ENCODE data around the gene ST6GAL1.
"Not testable (repeated sequence)": the region's sequence is repeated elsewhere in the genome, so short reads cannot be mapped to it uniquely, and the experiment has no call there.

The ST6GAL1 gene

GRCh38 chr3:187000711-187001151, 70.4 kb downstream of the ST6GAL1 start:
- Histone ChIP-seq H3K27ac (ENCODE audit: low read length) (no peak overlapping the region), H3K36me3 (ENCODE audit: control insufficient read depth in 1 of 2, insufficient read depth in 2 of 2, low read length in 2 of 2) (no peaks in the 10 kb centered on the region), H3K4me1 (ENCODE audit: control insufficient read depth in 1 of 2, insufficient read depth in 2 of 2, low read length in 2 of 2) (peaks cover 0 to 2% of the 10 kb centered on the region in 2 donors), H3K9me3 (ENCODE audit: control insufficient read depth in 1 of 2, low read length in 2 of 2) (no peaks in the 10 kb centered on the region), H3K27me3 (ENCODE audit: low read depth, low read length) (no peaks in the 10 kb centered on the region), H3K4me3 (ENCODE audit: low read depth in 1 of 2, low read length in 2 of 2) (no peak overlapping the region)

DNA sequence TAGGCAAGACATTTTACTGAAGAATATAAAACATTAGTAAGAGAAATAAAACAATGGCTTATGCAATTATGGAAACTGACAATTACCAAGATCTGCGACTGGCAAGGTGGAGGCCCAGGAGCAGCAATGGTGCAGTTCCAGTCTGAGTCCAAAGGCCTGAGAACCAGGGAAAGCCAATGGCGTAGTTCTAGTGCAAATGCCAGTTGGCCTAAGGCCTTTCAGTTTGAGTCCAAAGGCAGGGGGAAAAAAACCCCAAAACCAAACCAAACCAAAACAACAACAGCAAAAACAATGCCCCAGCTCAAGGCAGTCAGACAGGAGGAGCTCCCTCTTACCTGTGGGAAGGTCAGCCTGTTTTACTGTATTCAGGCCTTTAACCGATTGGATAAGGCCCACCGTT, 72.6 kb downstream of the ST6GAL1 start:
- Histone ChIP-seq H3K4me3 (ENCODE audit: low read depth in 1 of 2, low read length in 2 of 2) (no peak overlapping the region), H3K4me1 (ENCODE audit: control insufficient read depth in 1 of 2, insufficient read depth in 2 of 2, low read length in 2 of 2) (no peaks in the 10 kb centered on the region), H3K27ac (ENCODE audit: low read length) (no peak overlapping the region), H3K36me3 (ENCODE audit: control insufficient read depth in 1 of 2, insufficient read depth in 2 of 2, low read length in 2 of 2) (no peaks in the 10 kb centered on the region), H3K9me3 (ENCODE audit: control insufficient read depth in 1 of 2, low read length in 2 of 2) (no peaks in the 10 kb centered on the region), H3K27me3 (ENCODE audit: low read depth, low read length) (no peaks in the 10 kb centered on the region)

DNA sequence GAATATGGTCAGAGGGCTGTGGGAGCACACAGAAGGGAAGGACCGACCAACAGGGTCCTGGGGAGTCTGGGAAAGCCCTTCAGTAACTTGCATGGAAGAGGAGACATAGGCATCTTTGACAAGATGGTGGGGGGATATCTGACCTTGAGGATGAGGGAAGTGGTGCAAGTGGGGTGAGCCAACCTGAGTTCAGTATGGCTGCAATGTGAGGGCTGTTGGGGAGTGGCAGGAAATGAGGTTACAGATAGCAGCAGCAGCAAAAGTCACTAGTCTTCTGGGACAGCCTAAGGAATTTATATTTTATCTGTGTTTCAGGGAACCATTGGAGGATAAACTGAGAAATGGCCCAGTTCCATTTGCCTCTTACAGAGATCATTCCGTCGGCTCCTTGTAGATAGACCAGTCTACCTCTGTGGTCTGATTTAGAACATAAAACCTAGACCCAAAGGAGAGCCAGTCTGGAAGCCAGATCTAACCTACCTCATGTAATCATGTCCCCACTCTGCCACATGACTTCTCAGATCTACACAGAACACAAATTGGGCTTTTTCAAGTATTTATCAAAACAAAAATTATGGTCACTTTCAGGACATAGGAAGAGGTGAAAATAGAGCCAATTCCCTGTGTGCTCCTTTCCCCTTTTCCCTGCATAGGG, 75.6 kb downstream of the ST6GAL1 start:
- no peak overlapping the region for H3K4me3 ChIP-seq (ENCODE audit: low read depth in 1 of 2, low read length in 2 of 2)
- H3K27ac ChIP-seq (ENCODE audit: low read length) = no peak overlapping the region
- no peaks in the 10 kb centered on the region for H3K9me3 ChIP-seq (ENCODE audit: control insufficient read depth in 1 of 2, low read length in 2 of 2)
- no peaks in the 10 kb centered on the region for H3K27me3 ChIP-seq (ENCODE audit: low read depth, low read length)
- no peaks in the 10 kb centered on the region for H3K4me1 ChIP-seq (ENCODE audit: control insufficient read depth in 1 of 2, insufficient read depth in 2 of 2, low read length in 2 of 2)
- H3K36me3 ChIP-seq (ENCODE audit: control insufficient read depth in 1 of 2, insufficient read depth in 2 of 2, low read length in 2 of 2) = no peaks in the 10 kb centered on the region

GRCh38 chr3:187006864-187007630, 76.7 kb downstream of the ST6GAL1 start:
- H3K27ac ChIP-seq (ENCODE audit: low read length) = no peak overlapping the region
- no peaks in the 10 kb centered on the region for H3K4me1 ChIP-seq (ENCODE audit: control insufficient read depth in 1 of 2, insufficient read depth in 2 of 2, low read length in 2 of 2)
- H3K9me3 ChIP-seq (ENCODE audit: control insufficient read depth in 1 of 2, low read length in 2 of 2) = no peaks in the 10 kb centered on the region
- H3K36me3 ChIP-seq (ENCODE audit: control insufficient read depth in 1 of 2, insufficient read depth in 2 of 2, low read length in 2 of 2) = no peaks in the 10 kb centered on the region
- H3K27me3 ChIP-seq (ENCODE audit: low read depth, low read length) = no peaks in the 10 kb centered on the region
- no peak overlapping the region for H3K4me3 ChIP-seq (ENCODE audit: low read depth in 1 of 2, low read length in 2 of 2)

DNA sequence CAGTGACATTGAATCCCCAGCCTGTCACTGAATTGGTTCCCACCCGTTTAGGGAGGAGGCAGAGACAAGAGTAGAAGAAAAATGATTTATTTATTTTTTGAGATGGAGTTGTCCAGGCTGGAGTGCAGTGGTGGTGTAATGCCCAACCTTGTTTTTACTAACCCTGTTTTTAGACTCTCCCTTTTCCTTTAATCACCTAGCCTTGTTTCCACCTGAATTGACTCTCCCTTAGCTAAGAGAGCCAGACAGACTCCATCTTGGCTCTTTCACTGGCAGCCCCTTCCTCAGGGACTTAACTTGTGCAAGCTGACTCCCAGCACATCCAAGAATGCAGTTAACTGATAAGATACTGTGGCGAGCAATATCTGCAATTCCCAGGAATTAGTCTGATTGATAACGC, 80.1 kb downstream of the ST6GAL1 start:
- H3K27ac ChIP-seq (ENCODE audit: low read length); H3K4me3 ChIP-seq (ENCODE audit: low read depth in 1 of 2, low read length in 2 of 2); H3K27me3 ChIP-seq (ENCODE audit: low read depth, low read length); H3K36me3 ChIP-seq (ENCODE audit: control insufficient read depth in 1 of 2, insufficient read depth in 2 of 2, low read length in 2 of 2); H3K9me3 ChIP-seq (ENCODE audit: control insufficient read depth in 1 of 2, low read length in 2 of 2); H3K4me1 ChIP-seq (ENCODE audit: control insufficient read depth in 1 of 2, insufficient read depth in 2 of 2, low read length in 2 of 2): not testable (repeated sequence)

- Histone ChIP-seq H3K9me3 (ENCODE audit: control insufficient read depth in 1 of 2, low read length in 2 of 2) (no peaks in the 10 kb centered on the region), H3K4me1 (ENCODE audit: control insufficient read depth in 1 of 2, insufficient read depth in 2 of 2, low read length in 2 of 2) (no peaks in the 10 kb centered on the region), H3K36me3 (ENCODE audit: control insufficient read depth in 1 of 2, insufficient read depth in 2 of 2, low read length in 2 of 2) (no peaks in the 10 kb centered on the region), H3K27ac (ENCODE audit: low read length) (no peak overlapping the region), H3K27me3 (ENCODE audit: low read depth, low read length) (no peaks in the 10 kb centered on the region), H3K4me3 (ENCODE audit: low read depth in 1 of 2, low read length in 2 of 2) (no peak overlapping the region)
Measured at GRCh38 chr3:187011915-187012314, 81.6 kb downstream of the ST6GAL1 start.

DNA sequence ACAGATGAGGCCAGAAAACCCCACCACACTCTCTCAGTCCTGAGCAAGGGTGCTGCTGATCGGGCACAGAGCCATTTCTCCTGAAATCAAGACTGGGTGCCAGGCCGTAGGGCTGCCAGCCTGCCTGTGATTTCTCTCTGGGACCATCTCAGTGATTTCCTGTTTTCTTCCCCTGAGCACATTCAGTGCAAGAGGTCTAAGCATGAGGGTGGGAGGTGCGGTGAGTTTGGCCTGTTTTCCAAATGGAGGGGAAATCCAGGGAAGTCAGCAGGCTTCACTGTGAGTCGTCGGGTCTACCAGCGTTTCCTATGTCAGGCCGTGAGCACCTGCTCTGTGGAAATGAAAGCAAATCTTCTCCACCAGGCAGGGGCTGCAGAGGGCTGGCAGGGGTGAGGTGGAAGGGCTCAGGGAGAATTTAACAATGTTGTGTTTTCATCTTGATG, 82.3 kb downstream of the ST6GAL1 start:
- Histone ChIP-seq H3K9me3 (ENCODE audit: control insufficient read depth in 1 of 2, low read length in 2 of 2) (no peaks in the 10 kb centered on the region), H3K4me1 (ENCODE audit: control insufficient read depth in 1 of 2, insufficient read depth in 2 of 2, low read length in 2 of 2) (no peaks in the 10 kb centered on the region), H3K36me3 (ENCODE audit: control insufficient read depth in 1 of 2, insufficient read depth in 2 of 2, low read length in 2 of 2) (no peaks in the 10 kb centered on the region), H3K4me3 (ENCODE audit: low read depth in 1 of 2, low read length in 2 of 2) (no peak overlapping the region), H3K27me3 (ENCODE audit: low read depth, low read length) (no peaks in the 10 kb centered on the region), H3K27ac (ENCODE audit: low read length) (peak overlapping the region; percentile 22)

- no peak overlapping the region for H3K4me3 ChIP-seq (ENCODE audit: low read depth in 1 of 2, low read length in 2 of 2)
- no peaks in the 10 kb centered on the region for H3K9me3 ChIP-seq (ENCODE audit: control insufficient read depth in 1 of 2, low read length in 2 of 2)
- H3K4me1 ChIP-seq (ENCODE audit: control insufficient read depth in 1 of 2, insufficient read depth in 2 of 2, low read length in 2 of 2) = no peaks in the 10 kb centered on the region
- no peaks in the 10 kb centered on the region for H3K36me3 ChIP-seq (ENCODE audit: control insufficient read depth in 1 of 2, insufficient read depth in 2 of 2, low read length in 2 of 2)
- H3K27ac ChIP-seq (ENCODE audit: low read length) = peak overlapping the region; percentile 22
- H3K27me3 ChIP-seq (ENCODE audit: low read depth, low read length) = no peaks in the 10 kb centered on the region
Measured at GRCh38 chr3:187013159-187013716, 82.9 kb downstream of the ST6GAL1 start.

GRCh38 chr3:187014417-187014864, 84.1 kb downstream of the ST6GAL1 start:
- Histone ChIP-seq H3K4me3 (ENCODE audit: low read depth in 1 of 2, low read length in 2 of 2) (no peak overlapping the region), H3K36me3 (ENCODE audit: control insufficient read depth in 1 of 2, insufficient read depth in 2 of 2, low read length in 2 of 2) (no peaks in the 10 kb centered on the region), H3K27ac (ENCODE audit: low read length) (no peak overlapping the region), H3K27me3 (ENCODE audit: low read depth, low read length) (no peaks in the 10 kb centered on the region), H3K9me3 (ENCODE audit: control insufficient read depth in 1 of 2, low read length in 2 of 2) (no peaks in the 10 kb centered on the region), H3K4me1 (ENCODE audit: control insufficient read depth in 1 of 2, insufficient read depth in 2 of 2, low read length in 2 of 2) (no peaks in the 10 kb centered on the region)

DNA sequence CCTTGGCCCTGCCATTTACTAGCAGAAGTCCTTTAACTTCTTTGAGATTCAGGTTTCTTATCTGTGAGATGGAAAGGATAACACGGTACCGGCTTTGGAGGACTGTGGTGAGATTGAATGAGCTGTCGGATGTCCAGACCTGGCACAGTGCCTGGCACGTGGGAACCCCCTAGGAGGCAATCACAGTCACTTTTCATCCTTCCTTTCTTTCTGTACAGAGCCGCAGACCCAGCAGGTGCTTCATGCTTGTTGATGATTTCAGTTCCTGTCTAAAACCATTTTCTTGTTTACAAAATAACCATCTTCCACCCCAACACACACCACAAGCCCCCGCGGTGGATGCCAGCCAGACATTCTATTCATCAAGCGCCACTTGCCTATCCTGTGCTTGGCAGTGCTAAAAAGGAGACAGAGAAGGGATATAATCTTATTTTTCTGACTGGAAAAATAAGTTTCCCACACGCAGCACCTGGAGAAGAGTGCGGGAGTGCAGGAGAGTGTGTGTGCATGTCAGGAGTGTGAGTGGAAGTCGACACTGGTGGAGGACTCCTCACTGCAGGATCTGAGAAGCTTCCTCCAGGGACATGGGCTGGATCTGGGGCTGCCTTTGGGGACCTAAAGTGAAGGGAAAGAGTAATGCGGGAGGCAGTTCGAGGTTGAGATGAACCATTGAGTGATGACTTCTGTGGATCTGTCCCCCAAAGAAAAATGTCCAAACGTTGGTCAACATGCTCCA, 85.7 kb downstream of the ST6GAL1 start:
- no peaks in the 10 kb centered on the region for H3K27me3 ChIP-seq (ENCODE audit: low read depth, low read length)
- no peak overlapping the region for H3K27ac ChIP-seq (ENCODE audit: low read length)
- no peaks in the 10 kb centered on the region for H3K36me3 ChIP-seq (ENCODE audit: control insufficient read depth in 1 of 2, insufficient read depth in 2 of 2, low read length in 2 of 2)
- H3K4me3 ChIP-seq (ENCODE audit: low read depth in 1 of 2, low read length in 2 of 2) = no peak overlapping the region
- H3K9me3 ChIP-seq (ENCODE audit: control insufficient read depth in 1 of 2, low read length in 2 of 2) = no peaks in the 10 kb centered on the region
- H3K4me1 ChIP-seq (ENCODE audit: control insufficient read depth in 1 of 2, insufficient read depth in 2 of 2, low read length in 2 of 2) = no peaks in the 10 kb centered on the region

All from muscle layer of duodenum (tissue), 2 donors.